SJCRH30 (cell line): Measurements from ENCODE around the gene RPL13. TPM values are rescaled to one million over a fixed set of nuclear protein-coding genes. Genes with fewer than 3 reads are reported as not detected.

Experiments
- DNase-seq, 2 experiments: peaks; one replicate each; pipeline ENCODE4 v3.0.0-alpha.2; 2015 to 2020
- H3K27ac ChIP-seq: fragments of 250-450 bp; sonication (Bioruptor Pico); 2 replicates; pipeline ENCODE4 v1.5.1; 2020; ENCODE audit warnings: mild to moderate bottlenecking, moderate library complexity
- H3K27me3 ChIP-seq: fragments of 250-450 bp; sonication (Bioruptor Pico); 2 replicates; pipeline ENCODE4 v1.5.1; 2020; ENCODE audit warnings: mild to moderate bottlenecking, moderate library complexity
- H3K36me3 ChIP-seq: fragments of 250-450 bp; sonication (Bioruptor Pico); 2 replicates; pipeline ENCODE4 v1.5.1; 2020; ENCODE audit warnings: mild to moderate bottlenecking, moderate library complexity
- H3K4me1 ChIP-seq: fragments of 250-450 bp; sonication (Bioruptor Pico); 2 replicates; pipeline ENCODE4 v1.5.1; 2020; ENCODE audit warnings: mild to moderate bottlenecking, moderate library complexity
- H3K4me3 ChIP-seq: fragments of 250-450 bp; sonication (Bioruptor Pico); 2 replicates; pipeline ENCODE4 v1.5.1; 2020; ENCODE audit warnings: mild to moderate bottlenecking, moderate library complexity
- H3K9me3 ChIP-seq: fragments of 250-450 bp; sonication (Bioruptor Pico); replicated peaks from 2 replicates; pipeline ENCODE4 v1.5.1; 2020; ENCODE audit warnings: mild to moderate bottlenecking, moderate library complexity
- total RNA-seq: library from RNA; depleted of rRNA; stranded (reverse); fragments of >200 nt; shearing (Covaris generic); gene quantifications from 2 replicates; pipeline ENCODE4 v1.2.3, GENCODE V29; 2014

Gene RPL13
- total RNA-seq, 1 experiment from 2014 or later = 5,665 TPM

DNA sequence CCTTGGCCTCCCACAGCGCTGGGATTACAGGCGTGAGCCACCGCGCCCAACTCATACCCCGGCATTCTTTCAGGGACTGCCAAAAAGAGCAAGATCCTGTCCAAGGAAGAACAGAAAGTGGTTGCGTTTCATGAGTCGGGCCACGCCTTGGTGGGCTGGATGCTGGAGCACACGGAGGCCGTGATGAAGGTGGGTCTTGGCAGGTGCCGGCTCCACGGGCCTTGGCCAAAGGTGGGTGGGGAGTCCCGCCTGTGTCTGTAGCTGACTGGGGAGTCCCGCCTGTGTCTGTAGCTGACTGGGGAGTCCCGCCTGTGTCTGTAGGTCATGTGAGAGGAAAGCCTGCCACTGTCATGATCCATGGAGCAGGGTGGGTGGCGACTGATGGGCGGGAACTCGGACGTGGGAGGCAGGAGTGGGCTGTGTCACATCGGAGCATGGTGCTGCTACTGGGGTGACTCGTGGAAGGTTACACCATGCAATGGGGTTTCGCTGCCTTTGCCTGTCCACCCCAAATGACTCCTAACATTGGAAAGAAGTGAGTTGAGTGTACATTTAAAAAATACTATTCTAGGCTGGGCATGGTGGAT lies 10.0 kb upstream of the RPL13 start:
- H3K4me1 ChIP-seq = no peaks in the 10 kb centered on the region
- peaks cover 81% of the 10 kb centered on the region for H3K36me3 ChIP-seq
- H3K4me3 ChIP-seq = no peak overlapping the region
- H3K27ac ChIP-seq = no peak overlapping the region
- H3K9me3 ChIP-seq = no peaks in the 10 kb centered on the region
- no peaks in the 10 kb centered on the region for H3K27me3 ChIP-seq
- no peak for DNase-seq

DNA sequence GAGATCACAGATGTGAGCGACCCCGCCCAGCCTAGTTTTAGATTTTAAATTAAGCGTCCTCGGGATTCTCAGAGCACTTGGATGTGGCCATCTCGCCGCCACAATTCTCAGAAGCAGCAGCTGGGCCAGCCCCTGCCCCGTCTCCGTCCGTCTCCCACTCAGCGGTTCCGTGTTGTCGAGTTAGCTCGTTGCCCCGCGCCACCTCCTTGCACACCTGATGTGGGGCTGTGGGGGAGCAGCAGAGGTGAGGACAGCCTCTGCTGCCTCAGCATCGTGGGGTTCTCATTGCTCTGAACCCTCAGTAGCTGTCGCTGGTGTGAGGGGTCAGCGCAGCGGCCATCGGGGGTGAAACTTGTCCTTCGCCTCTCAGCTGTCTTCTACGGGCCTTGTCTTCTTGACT lies 8.2 kb upstream of the RPL13 start:
- peaks cover 69% of the 10 kb centered on the region for H3K36me3 ChIP-seq
- H3K4me3 ChIP-seq = no peak overlapping the region
- no peaks in the 10 kb centered on the region for H3K27me3 ChIP-seq
- no peaks in the 10 kb centered on the region for H3K9me3 ChIP-seq
- H3K27ac ChIP-seq = no peak overlapping the region
- no peak for DNase-seq
- peaks cover 3% of the 10 kb centered on the region; the same call in 1 of the 2 replicates for H3K4me1 ChIP-seq

DNA sequence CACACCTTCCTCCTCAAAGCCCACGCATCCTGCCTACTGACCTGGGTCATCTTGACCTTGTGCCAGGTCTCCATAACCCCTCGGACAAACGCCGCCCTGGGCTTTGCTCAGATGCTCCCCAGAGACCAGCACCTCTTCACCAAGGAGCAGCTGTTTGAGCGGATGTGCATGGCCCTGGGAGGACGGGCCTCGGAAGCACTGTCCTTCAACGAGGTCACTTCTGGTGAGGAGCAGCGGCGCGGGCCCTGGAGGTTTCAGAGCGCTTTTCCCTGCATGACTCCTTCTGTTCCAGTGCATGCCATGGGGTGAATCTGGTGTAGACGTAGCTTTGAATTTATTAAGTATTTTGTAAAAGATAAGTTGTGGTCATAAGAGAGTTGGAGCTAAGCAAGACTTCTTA lies 7.6 kb upstream of the RPL13 start:
- Histone ChIP-seq H3K9me3 (no peaks in the 10 kb centered on the region), H3K4me3 (no peak overlapping the region), H3K27me3 (no peaks in the 10 kb centered on the region), H3K4me1 (peaks cover 6% of the 10 kb centered on the region; the same call in 1 of the 2 replicates), H3K36me3 (peaks cover 63% of the 10 kb centered on the region), H3K27ac (no peak overlapping the region)
- no peak for DNase-seq

GRCh38 chr16:89553733-89554132 lies 6.7 kb upstream of the RPL13 start:
- Histone ChIP-seq H3K27ac (no peak overlapping the region), H3K36me3 (peaks cover 55% of the 10 kb centered on the region), H3K4me3 (no peak overlapping the region), H3K9me3 (no peaks in the 10 kb centered on the region), H3K27me3 (no peaks in the 10 kb centered on the region), H3K4me1 (peaks cover 8% of the 10 kb centered on the region)
- no peak for DNase-seq

- Histone ChIP-seq H3K9me3 (no peaks in the 10 kb centered on the region), H3K4me1 (peaks cover 14% of the 10 kb centered on the region), H3K4me3 (no peak overlapping the region), H3K36me3 (peaks cover 49% of the 10 kb centered on the region), H3K27me3 (no peaks in the 10 kb centered on the region), H3K27ac (no peak overlapping the region)
- no peak for DNase-seq
These were observed 6.1 kb upstream of the RPL13 start for GRCh38 chr16:89554343-89554742.

- Histone ChIP-seq H3K9me3 (no peaks in the 10 kb centered on the region), H3K27me3 (no peaks in the 10 kb centered on the region), H3K27ac (no peak overlapping the region), H3K4me1 (peaks cover 18% of the 10 kb centered on the region), H3K36me3 (peaks cover 40% of the 10 kb centered on the region), H3K4me3 (no peak overlapping the region)
- no peak for DNase-seq
These were observed 5.2 kb upstream of the RPL13 start for GRCh38 chr16:89555265-89555664.

GRCh38 chr16:89555780-89556179 lies 4.7 kb upstream of the RPL13 start:
- Histone ChIP-seq H3K4me3 (no peak overlapping the region), H3K27me3 (no peaks in the 10 kb centered on the region), H3K27ac (no peak overlapping the region), H3K9me3 (no peaks in the 10 kb centered on the region), H3K4me1 (peaks cover 18% of the 10 kb centered on the region), H3K36me3 (peaks cover 35% of the 10 kb centered on the region)
- DNase-seq = no peak

DNA sequence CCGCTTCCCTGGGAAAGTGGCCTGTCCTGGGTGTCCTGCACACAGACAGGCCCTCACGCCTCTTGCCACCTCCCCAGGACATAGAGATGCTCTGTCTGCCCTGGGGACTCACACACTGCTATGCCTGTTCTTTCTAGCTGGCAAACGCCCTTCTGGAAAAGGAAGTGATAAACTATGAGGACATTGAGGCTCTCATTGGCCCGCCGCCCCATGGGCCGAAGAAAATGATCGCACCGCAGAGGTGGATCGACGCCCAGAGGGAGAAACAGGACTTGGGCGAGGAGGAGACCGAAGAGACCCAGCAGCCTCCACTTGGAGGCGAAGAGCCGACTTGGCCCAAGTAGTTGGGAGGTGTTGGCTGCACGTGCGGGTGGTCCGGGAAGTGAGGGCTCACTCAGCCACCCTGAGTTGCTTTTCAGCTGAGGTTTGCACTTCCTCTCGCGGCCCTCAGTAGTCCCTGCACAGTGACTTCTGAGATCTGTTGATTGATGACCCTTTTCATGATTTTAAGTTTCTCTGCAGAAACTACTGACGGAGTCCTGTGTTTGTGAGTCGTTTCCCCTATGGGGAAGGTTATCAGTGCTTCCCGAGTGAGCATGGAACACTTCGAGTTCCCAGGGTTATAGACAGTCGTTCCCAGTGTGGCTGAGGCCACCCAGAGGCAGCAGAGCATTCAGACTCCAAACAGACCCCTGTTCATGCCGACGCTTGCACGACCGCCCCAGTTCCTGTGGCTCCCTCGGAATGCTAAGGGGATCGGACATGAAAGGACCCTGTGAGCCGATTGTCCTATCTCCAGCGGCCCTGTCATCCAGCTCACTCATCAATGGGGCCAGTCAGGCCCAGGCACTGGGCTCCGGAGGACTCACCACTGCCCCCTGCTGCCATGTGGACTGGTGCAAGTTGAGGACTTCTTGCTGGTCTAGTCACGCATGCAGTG lies 3.5 kb upstream of the RPL13 start:
- peak; percentile 91 to 94 for DNase-seq
- H3K4me3 ChIP-seq = no peak overlapping the region
- H3K36me3 ChIP-seq = peaks cover 34% of the 10 kb centered on the region
- H3K9me3 ChIP-seq = no peaks in the 10 kb centered on the region
- peak overlapping the region; percentile 0; the same call in 1 of the 2 replicates for H3K27ac ChIP-seq
- H3K27me3 ChIP-seq = no peaks in the 10 kb centered on the region
- peaks cover 18% of the 10 kb centered on the region for H3K4me1 ChIP-seq

GRCh38 chr16:89557690-89558490 lies 2.6 kb upstream of the RPL13 start:
- no peak overlapping the region for H3K4me3 ChIP-seq
- H3K27me3 ChIP-seq = no peaks in the 10 kb centered on the region
- H3K4me1 ChIP-seq = peaks cover 21% of the 10 kb centered on the region
- no peak for DNase-seq
- H3K9me3 ChIP-seq = no peaks in the 10 kb centered on the region
- peaks cover 36% of the 10 kb centered on the region for H3K36me3 ChIP-seq
- no peak overlapping the region; the same call in 1 of the 2 replicates for H3K27ac ChIP-seq

DNA sequence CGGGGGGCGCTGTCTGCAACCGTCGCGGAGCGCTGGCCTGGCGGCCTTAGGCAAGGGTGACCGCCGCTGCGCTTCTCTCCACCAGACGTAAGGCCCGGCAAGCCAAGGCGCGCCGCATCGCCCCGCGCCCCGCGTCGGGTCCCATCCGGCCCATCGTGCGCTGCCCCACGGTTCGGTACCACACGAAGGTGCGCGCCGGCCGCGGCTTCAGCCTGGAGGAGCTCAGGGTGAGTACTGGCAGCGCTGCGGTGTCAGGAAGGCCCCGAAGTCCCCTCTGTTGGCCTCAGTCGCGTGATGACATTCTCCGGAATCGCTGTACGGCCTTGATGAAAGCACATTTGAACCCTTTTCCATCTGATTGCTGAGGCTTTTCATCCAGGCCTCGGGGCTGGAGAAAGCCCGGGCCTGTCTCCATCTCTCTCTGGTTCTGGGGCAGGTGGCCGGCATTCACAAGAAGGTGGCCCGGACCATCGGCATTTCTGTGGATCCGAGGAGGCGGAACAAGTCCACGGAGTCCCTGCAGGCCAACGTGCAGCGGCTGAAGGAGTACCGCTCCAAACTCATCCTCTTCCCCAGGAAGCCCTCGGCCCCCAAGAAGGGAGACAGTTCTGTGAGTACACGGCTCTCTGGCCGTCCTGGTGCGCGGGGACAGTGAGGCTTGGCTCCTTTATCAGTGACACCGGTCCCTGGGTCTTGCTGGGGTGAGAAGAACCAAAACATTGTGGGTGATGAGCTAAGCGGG lies 831 bp downstream of the RPL13 start:
- Histone ChIP-seq H3K9me3 (no peaks in the 10 kb centered on the region), H3K36me3 (peaks cover 39% of the 10 kb centered on the region), H3K27me3 (no peaks in the 10 kb centered on the region), H3K4me3 (peak overlapping the region; percentile 83), H3K27ac (peak overlapping the region; percentile 90), H3K4me1 (peaks cover 34% of the 10 kb centered on the region)
- no peak for DNase-seq

DNA sequence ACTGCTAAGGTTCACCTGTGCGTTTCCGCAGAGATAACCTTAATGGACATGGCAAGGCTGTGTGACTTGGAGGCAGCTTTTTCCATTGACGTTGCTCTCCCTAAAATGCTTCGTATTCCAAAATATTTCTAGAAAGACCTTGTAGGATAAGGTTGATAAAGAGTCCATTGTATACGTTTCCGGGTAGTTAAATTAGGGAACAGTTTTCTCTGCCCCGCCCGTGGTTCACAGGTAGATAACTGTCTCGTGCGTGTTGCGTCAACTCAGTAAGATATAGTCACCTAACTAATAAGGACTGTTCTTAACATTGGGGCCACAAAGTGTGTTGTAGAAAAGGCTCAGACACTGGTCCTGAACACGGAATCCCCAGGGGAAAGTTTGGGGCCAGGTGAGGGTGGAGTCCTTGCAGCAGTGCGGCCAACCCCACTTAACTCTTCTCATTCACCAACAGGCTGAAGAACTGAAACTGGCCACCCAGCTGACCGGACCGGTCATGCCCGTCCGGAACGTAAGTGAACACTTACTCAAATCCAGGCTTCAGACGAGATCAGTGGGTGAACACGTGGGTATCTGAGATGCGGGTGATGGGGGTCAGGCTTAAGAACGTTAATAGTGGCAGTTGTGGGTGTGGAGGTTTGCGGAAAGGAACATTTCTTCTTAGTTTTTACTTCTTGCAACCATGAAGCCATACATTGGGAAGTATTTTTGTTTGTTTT lies 1.6 kb downstream of the RPL13 start:
- Histone ChIP-seq H3K27ac (peak overlapping the region; percentile 90), H3K4me1 (peaks cover 34% of the 10 kb centered on the region), H3K27me3 (no peaks in the 10 kb centered on the region), H3K36me3 (peaks cover 39% of the 10 kb centered on the region), H3K9me3 (no peaks in the 10 kb centered on the region), H3K4me3 (peak overlapping the region; percentile 83)
- DNase-seq = no peak

GRCh38 chr16:89562939-89563338 lies 2.5 kb downstream of the RPL13 start:
- no peaks in the 10 kb centered on the region for H3K27me3 ChIP-seq
- no peaks in the 10 kb centered on the region for H3K9me3 ChIP-seq
- H3K27ac ChIP-seq = no peak overlapping the region
- peaks cover 29% of the 10 kb centered on the region for H3K4me1 ChIP-seq
- H3K4me3 ChIP-seq = peak overlapping the region; percentile 83
- peaks cover 39% of the 10 kb centered on the region for H3K36me3 ChIP-seq
- DNase-seq = no peak

GRCh38 chr16:89563639-89564392 lies 3.3 kb downstream of the RPL13 start:
- Histone ChIP-seq H3K27ac (no peak overlapping the region), H3K4me1 (peaks cover 26% of the 10 kb centered on the region), H3K4me3 (no peak overlapping the region), H3K27me3 (no peaks in the 10 kb centered on the region), H3K36me3 (peaks cover 39% of the 10 kb centered on the region), H3K9me3 (no peaks in the 10 kb centered on the region)
- no peak for DNase-seq
